ENCODE measurements around the gene NGDN.
A peak's percentile ranks its signal among the peaks of the same experiment; 100 is the strongest.
"Not testable (repeated sequence)": the region's sequence is repeated elsewhere in the genome, so short reads cannot be mapped to it uniquely, and the experiment has no call there.

Gene NGDN

GRCh38 chr14:23469127-23469905 lies at the start of gene NGDN:
NGDN (plus strand) TSS chr14:23469703; CDS start chr14:23469716, 13 bp downstream.
- peak; percentile 99 for DNase-seq

GRCh38 chr14:23421594-23421993 lies 47.9 kb upstream of the NGDN start:
- in situ Hi-C loops (cut with HindIII; ENCODE audit: low pct_ligation_motif_present, low pct_unique_long_range_greater_than_20kb, low sequenced_read_pairs) = no loop called here
- no peak for DNase-seq

More at GRCh38 chr14:23469127-23469905, at the start of gene NGDN:
- in situ Hi-C loops (cut with HindIII; ENCODE audit: low pct_ligation_motif_present, low pct_unique_long_range_greater_than_20kb, low sequenced_read_pairs) = no loop called here

- in situ Hi-C loops (cut with HindIII; ENCODE audit: low pct_ligation_motif_present, low pct_unique_long_range_greater_than_20kb, low sequenced_read_pairs) = no loop called here
- DNase-seq = no peak
Measured at GRCh38 chr14:23423657-23424056, 45.8 kb upstream of the NGDN start.

- in situ Hi-C loops (cut with HindIII; ENCODE audit: low pct_ligation_motif_present, low pct_unique_long_range_greater_than_20kb, low sequenced_read_pairs) = no loop called here
- no peak for DNase-seq
Measured at GRCh38 chr14:23425169-23425568, 44.3 kb upstream of the NGDN start.

GRCh38 chr14:23425798-23426197 lies 43.7 kb upstream of the NGDN start:
- in situ Hi-C loops (cut with HindIII; ENCODE audit: low pct_ligation_motif_present, low pct_unique_long_range_greater_than_20kb, low sequenced_read_pairs) = not testable (repeated sequence)

GRCh38 chr14:23428686-23429495 lies 40.6 kb upstream of the NGDN start:
- DNase-seq = no peak
- in situ Hi-C loops (cut with HindIII; ENCODE audit: low pct_ligation_motif_present, low pct_unique_long_range_greater_than_20kb, low sequenced_read_pairs) = no loop called here

More at GRCh38 chr14:23425798-23426197, 43.7 kb upstream of the NGDN start:
- DNase-seq = not testable (repeated sequence)

GRCh38 chr14:23430016-23430722 lies 39.3 kb upstream of the NGDN start:
- DNase-seq = no peak

GRCh38 chr14:23430723-23431085 lies 38.8 kb upstream of the NGDN start:
- in situ Hi-C loops (cut with HindIII; ENCODE audit: low pct_ligation_motif_present, low pct_unique_long_range_greater_than_20kb, low sequenced_read_pairs) = no loop called here
- peak; percentile 7 for DNase-seq

More at GRCh38 chr14:23430016-23430722, 39.3 kb upstream of the NGDN start:
- in situ Hi-C loops (cut with HindIII; ENCODE audit: low pct_ligation_motif_present, low pct_unique_long_range_greater_than_20kb, low sequenced_read_pairs) = no loop called here

GRCh38 chr14:23431486-23431885 lies 38.0 kb upstream of the NGDN start:
- in situ Hi-C loops (cut with HindIII; ENCODE audit: low pct_ligation_motif_present, low pct_unique_long_range_greater_than_20kb, low sequenced_read_pairs) = no loop called here
- DNase-seq = no peak

- no peak for DNase-seq
- in situ Hi-C loops (cut with HindIII; ENCODE audit: low pct_ligation_motif_present, low pct_unique_long_range_greater_than_20kb, low sequenced_read_pairs) = no loop called here
Measured at GRCh38 chr14:23432102-23432925, 37.2 kb upstream of the NGDN start.

- in situ Hi-C loops (cut with HindIII; ENCODE audit: low pct_ligation_motif_present, low pct_unique_long_range_greater_than_20kb, low sequenced_read_pairs) = no loop called here
- DNase-seq = no peak
Measured at GRCh38 chr14:23432946-23433345, 36.6 kb upstream of the NGDN start.

- in situ Hi-C loops (cut with HindIII; ENCODE audit: low pct_ligation_motif_present, low pct_unique_long_range_greater_than_20kb, low sequenced_read_pairs) = no loop called here
- DNase-seq = no peak
Measured at GRCh38 chr14:23433457-23433856, 36.0 kb upstream of the NGDN start.

- in situ Hi-C loops (cut with HindIII; ENCODE audit: low pct_ligation_motif_present, low pct_unique_long_range_greater_than_20kb, low sequenced_read_pairs) = no loop called here
- DNase-seq = no peak
Measured at GRCh38 chr14:23434488-23435222, 34.8 kb upstream of the NGDN start.

GRCh38 chr14:23435543-23436326 lies 33.8 kb upstream of the NGDN start, which contains the start of gene MYH7:
MYH7 (minus strand) TSS chr14:23435660; CDS start chr14:23433732, 1,928 bp downstream.
- DNase-seq = no peak
- in situ Hi-C loops (cut with HindIII; ENCODE audit: low pct_ligation_motif_present, low pct_unique_long_range_greater_than_20kb, low sequenced_read_pairs) = no loop called here

GRCh38 chr14:23436327-23437132 lies 33.0 kb upstream of the NGDN start:
- no peak for DNase-seq
- in situ Hi-C loops (cut with HindIII; ENCODE audit: low pct_ligation_motif_present, low pct_unique_long_range_greater_than_20kb, low sequenced_read_pairs) = no loop called here
